Kidney (tissue), 14 donors: ENCODE measurements around the gene RETREG3. TPM values are rescaled to one million over a fixed set of nuclear protein-coding genes. Genes with fewer than 3 reads are reported as not detected.
A peak's percentile ranks its signal among the peaks of the same experiment; 100 is the strongest.

Experiments
- DNase-seq, 5 donors: peaks; one replicate each; pipeline ENCODE4 v3.0.0-alpha.2; 2013 to 2020
- FAIRE-seq: peaks from 2 replicates; lab custom pipeline; 2012; peaks lifted over from hg19 to GRCh38; lab: Jason Lieb, UNC
- H3K27ac ChIP-seq, 2 donors: one replicate each; pipeline ENCODE4 v1.7.0; 2013; ENCODE audit warnings: low read depth in 2 of 2, low read length in 2 of 2, inconsistent platforms in 1 of 2
- H3K27me3 ChIP-seq: one replicate; pipeline ENCODE4 v1.7.1; 2013; ENCODE audit warnings: low read length, inconsistent platforms; ENCODE audit not compliant: control insufficient read depth, insufficient read depth
- H3K36me3 ChIP-seq, 3 donors: one replicate each; pipeline versions ENCODE4 v1.7.0 to v1.7.1; 2013; ENCODE audit warnings: low read length in 3 of 3, control low read depth in 1 of 3, inconsistent platforms in 1 of 3; ENCODE audit not compliant: insufficient read depth in 3 of 3, control insufficient read depth in 2 of 3
- H3K4me1 ChIP-seq, 3 donors: one replicate each; pipeline versions ENCODE4 v1.7.0 to v1.7.1; 2013; ENCODE audit warnings: low read length in 3 of 3, inconsistent platforms in 1 of 3, low read depth in 1 of 3; ENCODE audit not compliant: control insufficient read depth in 2 of 3, insufficient read depth in 2 of 3
- H3K4me3 ChIP-seq, 3 donors: one replicate each; pipeline versions ENCODE4 v1.7.0 to v1.8.1; 2013; ENCODE audit warnings: low read length in 3 of 3, control low read depth in 1 of 3, inconsistent platforms in 1 of 3
- H3K9ac ChIP-seq, 3 donors: one replicate each; pipeline versions ENCODE4 v1.7.0 to v1.7.1; 2013; ENCODE audit warnings: low read length in 3 of 3, control low read depth in 1 of 3, inconsistent platforms in 1 of 3
- H3K9me3 ChIP-seq, 3 donors: one replicate each; pipeline versions ENCODE4 v1.7.0 to v1.7.1; 2013; ENCODE audit warnings: low read length in 3 of 3, control low read depth in 1 of 3, inconsistent platforms in 1 of 3; ENCODE audit not compliant: control insufficient read depth in 2 of 3, insufficient read depth in 1 of 3
- intact Hi-C: fragments of 100-400 bp; cut with DNase I; formaldehyde crosslinking; loops from one replicate; pipeline ENCODE4 v1.11.1; 2022
- polyA plus RNA-seq: library from polyadenylated mRNA; stranded (reverse); fragments of 350-450 nt; fragmentation: Illumina TruSeq; extraction: RNeasy Lipid Tissue Mini Kit (QIAGEN cat#74804); gene quantifications from one replicate; pipeline ENCODE4 v1.2.3, GENCODE V29; 2014; ENCODE audit warnings: low read depth, low replicate concordance; ENCODE audit not compliant: insufficient read depth
- total RNA-seq: library from RNA; stranded (reverse); fragmentation: NEBNext Ultra II Directional; extraction: Animal tissue kit (Norgen Biotek cat#: 25700); gene quantifications from one replicate; pipeline ENCODE4 v1.2.1, GENCODE V29; 2021
- TF ChIP-seq, protein P1 (sequence below): IDR thresholded peaks from 3 replicates; pipeline ENCODE4 v1.5.1; 2012; ENCODE audit warnings: mild to moderate bottlenecking, moderate library complexity, borderline replicate concordance; ENCODE audit not compliant: insufficient read depth; ENCODE audit errors: extremely low read depth
- donor health status: control.
- donor health status: control.
- donor health status: control.
- donor health status: control.
- donor health status: control.
- donor health status: DM: yes; HTN: yes; CAD: no.
- donor health status: Normal renal cell carcinoma (clear cell type).

RETREG3 gene
- total and polyA plus RNA-seq, 2 donors from 2014 or later, result 22.6 to 69.5 TPM

DNA sequence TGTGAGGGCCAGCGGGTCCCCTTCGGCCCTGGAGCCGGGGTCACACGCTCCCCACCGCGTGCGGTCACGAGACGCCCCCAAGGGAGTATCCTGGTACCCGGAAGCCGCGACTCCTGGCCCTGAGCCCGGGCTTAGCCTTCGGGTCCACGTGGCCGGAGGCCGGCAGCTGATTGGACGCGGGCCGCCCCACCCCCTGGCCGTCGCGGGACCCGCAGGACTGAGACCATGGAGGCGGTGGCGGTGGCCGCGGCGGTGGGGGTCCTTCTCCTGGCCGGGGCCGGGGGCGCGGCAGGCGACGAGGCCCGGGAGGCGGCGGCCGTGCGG, 73.2 kb downstream of the RETREG3 start, which contains the start of gene NAGLU:
NAGLU (plus strand) TSS at position 194 of the 324 bp plus-strand sequence; CDS start at position 226, 32 bp downstream.
- peak within 1 kb of the TSS; percentile 85 to 98 for H3K27ac ChIP-seq
- H3K9me3 ChIP-seq, result no peaks in the 10 kb centered on the region
- DNase-seq (peak; percentile 89 to 99 (median 92)), FAIRE-seq (no peak)
- peak within 1 kb of the TSS; percentile 63 to 89 (median 66) for H3K9ac ChIP-seq
- H3K4me3 ChIP-seq, result peak within 1 kb of the TSS; percentile 75 to 93 (median 84)
- TF ChIP-seq, protein P1, sequence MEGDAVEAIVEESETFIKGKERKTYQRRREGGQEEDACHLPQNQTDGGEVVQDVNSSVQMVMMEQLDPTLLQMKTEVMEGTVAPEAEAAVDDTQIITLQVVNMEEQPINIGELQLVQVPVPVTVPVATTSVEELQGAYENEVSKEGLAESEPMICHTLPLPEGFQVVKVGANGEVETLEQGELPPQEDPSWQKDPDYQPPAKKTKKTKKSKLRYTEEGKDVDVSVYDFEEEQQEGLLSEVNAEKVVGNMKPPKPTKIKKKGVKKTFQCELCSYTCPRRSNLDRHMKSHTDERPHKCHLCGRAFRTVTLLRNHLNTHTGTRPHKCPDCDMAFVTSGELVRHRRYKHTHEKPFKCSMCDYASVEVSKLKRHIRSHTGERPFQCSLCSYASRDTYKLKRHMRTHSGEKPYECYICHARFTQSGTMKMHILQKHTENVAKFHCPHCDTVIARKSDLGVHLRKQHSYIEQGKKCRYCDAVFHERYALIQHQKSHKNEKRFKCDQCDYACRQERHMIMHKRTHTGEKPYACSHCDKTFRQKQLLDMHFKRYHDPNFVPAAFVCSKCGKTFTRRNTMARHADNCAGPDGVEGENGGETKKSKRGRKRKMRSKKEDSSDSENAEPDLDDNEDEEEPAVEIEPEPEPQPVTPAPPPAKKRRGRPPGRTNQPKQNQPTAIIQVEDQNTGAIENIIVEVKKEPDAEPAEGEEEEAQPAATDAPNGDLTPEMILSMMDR, result no peak
- peaks cover 0 to 14% (median 5%) of the 10 kb centered on the region in 3 donors for H3K36me3 ChIP-seq
- H3K4me1 ChIP-seq, result peaks cover 4 to 21% (median 14%) of the 10 kb centered on the region in 3 donors
- no peaks in the 10 kb centered on the region for H3K27me3 ChIP-seq
- intact Hi-C loops, result no loop called here

DNA sequence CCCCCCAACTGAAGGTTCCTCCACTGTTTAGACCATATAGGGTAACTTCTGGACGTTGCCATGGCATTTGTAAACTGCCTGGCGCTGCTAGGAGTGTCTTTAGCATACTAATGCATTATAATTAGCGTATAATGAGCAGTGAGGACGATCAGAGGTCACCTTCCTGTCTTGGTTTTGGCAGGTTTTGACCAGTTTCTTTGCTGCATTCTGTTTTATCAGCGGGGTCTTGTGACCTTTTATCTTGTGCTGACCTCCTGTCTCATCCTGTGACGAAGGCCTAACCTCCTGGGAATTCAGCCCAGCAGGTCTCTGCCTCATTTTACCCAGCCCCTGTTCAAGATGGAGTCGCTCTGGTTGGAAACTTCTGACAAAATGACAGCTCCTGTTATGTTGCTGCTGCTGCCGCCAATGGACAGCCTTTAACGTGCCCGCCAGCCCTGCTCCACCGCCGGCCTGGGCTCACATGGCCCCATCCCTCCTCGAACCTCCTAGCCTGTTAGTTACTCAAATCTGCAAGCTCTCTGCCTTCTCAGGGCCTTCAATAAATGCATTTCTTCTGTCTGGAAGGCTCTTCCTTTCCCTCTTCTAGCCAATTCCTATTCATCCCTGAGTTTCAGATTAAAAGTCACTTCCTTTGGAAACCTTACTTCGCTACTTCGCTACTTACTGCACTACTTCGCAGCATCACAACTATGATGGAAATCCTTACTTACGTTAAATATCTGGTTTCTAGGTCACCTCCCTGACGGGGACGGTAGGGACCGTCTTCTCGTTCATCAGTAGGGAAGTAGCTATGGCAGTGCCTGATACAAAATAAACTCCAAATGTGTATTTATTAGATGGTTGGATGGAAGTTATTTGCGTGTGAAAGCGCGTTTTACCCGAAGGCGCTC, 73.8 kb downstream of the RETREG3 start:
- peak overlapping the region; percentile 34 to 85 (median 50) for H3K9ac ChIP-seq
- TF ChIP-seq, protein P1, result no peak
- FAIRE-seq, result no peak
- peak overlapping the region; percentile 85 to 98 for H3K27ac ChIP-seq
- intact Hi-C loops, result no loop called here
- H3K4me3 ChIP-seq, result peak overlapping the region; percentile 51 to 71 (median 68)
- DNase-seq, result peak in 1 of 5 donors; percentile 22
- H3K9me3 ChIP-seq, result no peaks in the 10 kb centered on the region
- peaks cover 0 to 9% (median 5%) of the 10 kb centered on the region in 3 donors for H3K36me3 ChIP-seq
- no peaks in the 10 kb centered on the region for H3K27me3 ChIP-seq
- H3K4me1 ChIP-seq, result peaks cover 4 to 21% (median 14%) of the 10 kb centered on the region in 3 donors

DNA sequence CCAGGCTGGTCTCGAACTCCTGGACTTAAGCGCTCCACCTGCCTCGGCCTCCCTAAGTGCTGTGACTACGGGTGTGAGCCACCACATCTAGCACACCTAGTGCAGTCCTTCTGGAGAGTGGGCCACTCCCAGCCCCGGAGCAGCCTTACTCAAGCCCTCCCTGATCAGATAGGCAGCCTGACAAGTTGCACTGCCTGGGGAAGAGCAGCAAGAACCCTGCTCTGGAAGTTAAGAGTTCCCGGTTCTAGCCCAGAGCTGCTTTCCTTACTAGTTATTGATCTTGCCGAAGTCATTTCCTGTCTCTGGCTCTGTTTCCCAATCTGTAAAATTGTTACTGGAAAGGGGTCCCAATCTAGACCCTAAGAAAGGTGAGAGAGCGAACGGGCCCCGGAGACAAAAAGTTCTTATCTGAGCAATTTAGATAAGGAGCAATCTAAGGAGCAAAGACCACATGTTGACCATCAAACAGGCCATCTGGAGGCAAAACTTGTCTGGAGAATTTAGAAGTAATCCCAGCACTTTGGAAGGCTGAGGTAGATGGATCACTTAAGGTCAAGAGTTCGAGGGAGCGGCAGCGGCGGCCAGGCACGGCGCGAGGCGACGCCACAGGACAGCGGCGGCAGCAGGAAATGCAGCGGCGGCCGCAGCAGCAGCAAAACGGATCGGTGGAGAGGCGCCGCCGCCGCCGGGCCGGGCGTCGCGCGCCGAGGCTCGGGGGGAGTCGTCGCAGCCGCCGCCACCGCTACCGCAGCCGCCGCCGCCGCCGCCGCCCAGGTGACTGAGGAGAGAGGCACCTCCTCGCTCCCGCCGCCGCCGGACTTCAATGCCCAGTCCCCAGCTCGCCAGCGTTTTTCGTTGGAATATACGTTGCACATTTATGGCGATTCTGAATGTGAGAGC, 77.5 kb downstream of the RETREG3 start:
- FAIRE-seq (no peak), DNase-seq (peak in 4 of 5 donors; percentile 65 to 89 (median 80))
- no peak overlapping the region for H3K9ac ChIP-seq

More for the DNA sequence above, 77.5 kb downstream of the RETREG3 start:
- Histone ChIP-seq H3K4me3 (peak overlapping the region; percentile 48 to 61 (median 55)), H3K4me1 (peaks cover 4 to 14% (median 8%) of the 10 kb centered on the region in 3 donors), H3K9me3 (no peaks in the 10 kb centered on the region), H3K27ac (peak overlapping the region; percentile 59 to 67), H3K36me3 (no peaks in the 10 kb centered on the region), H3K27me3 (no peaks in the 10 kb centered on the region)
- intact Hi-C loops, result no loop called here
- TF ChIP-seq, protein P1, result peak; percentile 43
